Osteoblast (primary cell): ENCODE results near the gene DPY30. TPM values are rescaled to one million over a fixed set of nuclear protein-coding genes. Genes with fewer than 3 reads are reported as not detected.
A peak's percentile ranks its signal among the peaks of the same experiment; 100 is the strongest.

Experiments used
- DNase-seq: peaks from one replicate; pipeline ENCODE4 v3.0.0; 2011; ENCODE audit warnings: low spot score, mixed read lengths; ENCODE audit not compliant: insufficient read length; ENCODE audit errors: missing footprints
- H2AFZ ChIP-seq: 2 replicates; pipeline ENCODE4 v1.6.0; 2011; ENCODE audit warnings: mild to moderate bottlenecking, low read length
- H3K27ac ChIP-seq: 2 replicates; pipeline ENCODE4 v1.5.1; 2011; ENCODE audit warnings: mild to moderate bottlenecking, low read depth, low read length, moderate library complexity
- H3K27me3 ChIP-seq: 2 replicates; pipeline ENCODE4 v1.6.0; 2012; ENCODE audit warnings: mild to moderate bottlenecking, control low read depth, inconsistent platforms, low read length, moderate library complexity; ENCODE audit not compliant: insufficient read depth
- H3K36me3 ChIP-seq: 2 replicates; pipeline ENCODE4 v1.5.1; 2011; ENCODE audit warnings: mild to moderate bottlenecking, low read length, control low read depth, moderate library complexity; ENCODE audit not compliant: insufficient read depth
- H3K4me1 ChIP-seq: 2 replicates; pipeline ENCODE4 v1.5.1; 2011; ENCODE audit warnings: mild to moderate bottlenecking, low read length, control low read depth, moderate library complexity; ENCODE audit not compliant: insufficient read depth
- H3K4me2 ChIP-seq: 2 replicates; pipeline ENCODE4 v1.6.0; 2011; ENCODE audit warnings: mild to moderate bottlenecking, low read length; ENCODE audit not compliant: insufficient read depth
- H3K4me3 ChIP-seq: fragments of 200-600 bp; sonication (generic); 3 replicates; pipeline ENCODE4 v1.5.1; 2012; ENCODE audit warnings: mild to moderate bottlenecking, low read length, inconsistent platforms; ENCODE audit not compliant: insufficient read depth
- H3K79me2 ChIP-seq: 2 replicates; pipeline ENCODE4 v1.6.0; 2012; ENCODE audit warnings: mild to moderate bottlenecking, low read length, control low read depth, inconsistent platforms; ENCODE audit not compliant: insufficient read depth
- H3K9me3 ChIP-seq: 2 replicates; pipeline ENCODE4 v1.5.1; 2011; ENCODE audit warnings: low read depth, low read length, control low read depth
- H4K20me1 ChIP-seq: 2 replicates; pipeline ENCODE4 v1.6.0; 2012; ENCODE audit warnings: mild to moderate bottlenecking, low read length, control low read depth; ENCODE audit not compliant: insufficient read depth
- CTCF ChIP-seq: IDR thresholded peaks from 2 replicates; pipeline ENCODE4 v1.5.1; 2011; ENCODE audit warnings: mild to moderate bottlenecking, low read depth, low read length, moderate library complexity; ENCODE audit errors: extremely low read depth
- total RNA-seq: library from RNA; depleted of rRNA; stranded (reverse); fragments of >200 nt; gene quantifications from 2 replicates; pipeline ENCODE4 v1.2.3, GENCODE V29; 2012

Gene DPY30
- total RNA-seq, 1 donor, result 30.4 TPM

GRCh38 chr2:31997653-31998052 is 42.0 kb downstream of the DPY30 start:
- H3K4me2 ChIP-seq, result no peak overlapping the region
- H2AFZ ChIP-seq, result no peak overlapping the region
- H3K79me2 ChIP-seq, result peaks cover 91% of the 10 kb centered on the region
- H3K4me3 ChIP-seq, result no peak overlapping the region
- no peaks in the 10 kb centered on the region for H3K9me3 ChIP-seq
- H3K36me3 ChIP-seq, result no peaks in the 10 kb centered on the region
- no peak for TF ChIP-seq CTCF
- no peaks in the 10 kb centered on the region for H3K27me3 ChIP-seq
- peaks cover 6% of the 10 kb centered on the region for H3K4me1 ChIP-seq
- no peak for DNase-seq
- peaks cover 40% of the 10 kb centered on the region for H4K20me1 ChIP-seq
- no peak overlapping the region for H3K27ac ChIP-seq

GRCh38 chr2:31996571-31997150 is 42.9 kb downstream of the DPY30 start:
- Histone ChIP-seq H3K79me2 (peaks cover 92% of the 10 kb centered on the region), H3K27ac (peak overlapping the region; percentile 17), H3K4me1 (peaks cover 6% of the 10 kb centered on the region), H3K4me2 (no peak overlapping the region), H3K4me3 (no peak overlapping the region), H4K20me1 (peaks cover 40% of the 10 kb centered on the region), H3K9me3 (no peaks in the 10 kb centered on the region), H2AFZ (no peak overlapping the region), H3K27me3 (no peaks in the 10 kb centered on the region), H3K36me3 (no peaks in the 10 kb centered on the region)
- TF ChIP-seq CTCF, result no peak
- peak; percentile 29 for DNase-seq

GRCh38 chr2:31992934-31993333 is 46.7 kb downstream of the DPY30 start:
- no peaks in the 10 kb centered on the region for H3K27me3 ChIP-seq
- TF ChIP-seq CTCF, result no peak
- no peak overlapping the region for H2AFZ ChIP-seq
- H3K4me3 ChIP-seq, result no peak overlapping the region
- H3K4me1 ChIP-seq, result peaks cover 6% of the 10 kb centered on the region
- H3K4me2 ChIP-seq, result no peak overlapping the region
- DNase-seq, result no peak
- no peak overlapping the region for H3K27ac ChIP-seq
- no peaks in the 10 kb centered on the region for H3K36me3 ChIP-seq
- peaks cover 94% of the 10 kb centered on the region for H3K79me2 ChIP-seq
- H3K9me3 ChIP-seq, result no peaks in the 10 kb centered on the region
- peaks cover 24% of the 10 kb centered on the region for H4K20me1 ChIP-seq

GRCh38 chr2:31992025-31992579 is 47.5 kb downstream of the DPY30 start:
- no peak overlapping the region for H2AFZ ChIP-seq
- H3K4me1 ChIP-seq, result peaks cover 8% of the 10 kb centered on the region
- H3K27me3 ChIP-seq, result no peaks in the 10 kb centered on the region
- peaks cover 91% of the 10 kb centered on the region for H3K79me2 ChIP-seq
- H3K9me3 ChIP-seq, result no peaks in the 10 kb centered on the region
- H3K4me2 ChIP-seq, result no peak overlapping the region
- H3K36me3 ChIP-seq, result no peaks in the 10 kb centered on the region
- DNase-seq, result no peak
- no peak overlapping the region for H3K27ac ChIP-seq
- H4K20me1 ChIP-seq, result peaks cover 19% of the 10 kb centered on the region
- TF ChIP-seq CTCF, result no peak
- no peak overlapping the region for H3K4me3 ChIP-seq
